A673 (cell line): Measurements from ENCODE around the gene SETD3. TPM values are rescaled to one million over a fixed set of nuclear protein-coding genes. Genes with fewer than 3 reads are reported as not detected.

Experiments
- BruUV-seq: library from RNA; stranded (reverse); fragments of 400-500 nt; replicated peaks from 2 replicates; lab custom pipeline; 2021; lab: Mats Ljungman, UMichigan
- CTCF ChIA-PET: fragments of 300-600 bp; sonication (Branson Sonifier 250); formaldehyde crosslinking; loops from one replicate; lab custom pipeline; 2022; ENCODE audit warnings: antibody characterized with exemption; lab: Charles Lee
- POLR2A ChIA-PET: fragments of 300-600 bp; sonication (Branson Sonifier 250); formaldehyde crosslinking; loops from one replicate; lab custom pipeline; 2022; ENCODE audit warnings: antibody characterized with exemption; ENCODE audit not compliant: low non-redundant PET; lab: Charles Lee
- DNase-seq: peaks from one replicate; pipeline ENCODE4 v3.0.0-alpha.2; 2015; ENCODE audit warnings: low spot score
- H3K27ac ChIP-seq: fragments of 200-600 bp; sonication (generic); 2 replicates; pipeline ENCODE4 v1.5.1; 2016; ENCODE audit warnings: mixed run types, low read depth, mild to moderate bottlenecking, mixed read lengths, antibody characterized with exemption, low read length; ENCODE audit not compliant: poor library complexity, severe bottlenecking
- H3K27me3 ChIP-seq: fragments of 200-600 bp; sonication (generic); replicated peaks from 2 replicates; pipeline ENCODE4 v1.6.1; 2017; ENCODE audit warnings: mixed run types, low read depth, mild to moderate bottlenecking, mixed read lengths, antibody characterized with exemption, low read length; ENCODE audit not compliant: insufficient read depth, poor library complexity
- H3K36me3 ChIP-seq: fragments of 200-600 bp; sonication (generic); 2 replicates; pipeline ENCODE4 v1.6.1; 2016; ENCODE audit warnings: mixed run types, mild to moderate bottlenecking, mixed read lengths, antibody characterized with exemption, low read length; ENCODE audit not compliant: insufficient read depth, poor library complexity, severe bottlenecking
- H3K4me1 ChIP-seq: fragments of 200-600 bp; sonication (generic); 2 replicates; pipeline ENCODE4 v1.6.1; 2017; ENCODE audit warnings: mixed run types, mild to moderate bottlenecking, mixed read lengths, antibody characterized with exemption, low read length; ENCODE audit not compliant: insufficient read depth, poor library complexity, severe bottlenecking
- H3K4me3 ChIP-seq: fragments of 200-600 bp; sonication (generic); 2 replicates; pipeline ENCODE4 v1.5.1; 2016; ENCODE audit warnings: low read depth, mixed run types, mild to moderate bottlenecking, mixed read lengths, low read length; ENCODE audit not compliant: poor library complexity, severe bottlenecking
- H3K9me3 ChIP-seq: fragments of 200-600 bp; sonication (generic); 2 replicates; pipeline ENCODE4 v1.6.1; 2016; ENCODE audit warnings: mixed run types, low read depth, mild to moderate bottlenecking, mixed read lengths, antibody characterized with exemption, low read length; ENCODE audit not compliant: poor library complexity, severe bottlenecking
- EZH2 ChIP-seq: fragments of 200-600 bp; sonication (generic); IDR thresholded peaks from 2 replicates; pipeline ENCODE4 v1.6.1; 2017; ENCODE audit warnings: borderline replicate concordance, low read depth, mild to moderate bottlenecking, mixed read lengths, antibody characterized with exemption, low read length; ENCODE audit not compliant: poor library complexity, severe bottlenecking
- intact Hi-C: fragments of 100-400 bp; cut with micrococcal nuclease; formaldehyde crosslinking; loops from one replicate; pipeline ENCODE4 v1.10.0; 2022; ENCODE audit not compliant: unreplicated experiment
- total RNA-seq: library from RNA; stranded (reverse); gene quantifications from 2 replicates; pipeline ENCODE4 v1.2.3, GENCODE V29; 2021
- TF ChIP-seq, protein P1 (sequence below): fragments of 300-800, 200-600 bp; sonication (generic); conservative IDR thresholded peaks from 2 replicates; pipeline ENCODE4 v1.5.1; 2017; ENCODE audit warnings: low read depth, mild to moderate bottlenecking, antibody characterized with exemption, low read length, moderate library complexity, mixed read lengths

The SETD3 gene
- total RNA-seq, 1 experiment from 2014 or later, result 46.4 TPM

DNA sequence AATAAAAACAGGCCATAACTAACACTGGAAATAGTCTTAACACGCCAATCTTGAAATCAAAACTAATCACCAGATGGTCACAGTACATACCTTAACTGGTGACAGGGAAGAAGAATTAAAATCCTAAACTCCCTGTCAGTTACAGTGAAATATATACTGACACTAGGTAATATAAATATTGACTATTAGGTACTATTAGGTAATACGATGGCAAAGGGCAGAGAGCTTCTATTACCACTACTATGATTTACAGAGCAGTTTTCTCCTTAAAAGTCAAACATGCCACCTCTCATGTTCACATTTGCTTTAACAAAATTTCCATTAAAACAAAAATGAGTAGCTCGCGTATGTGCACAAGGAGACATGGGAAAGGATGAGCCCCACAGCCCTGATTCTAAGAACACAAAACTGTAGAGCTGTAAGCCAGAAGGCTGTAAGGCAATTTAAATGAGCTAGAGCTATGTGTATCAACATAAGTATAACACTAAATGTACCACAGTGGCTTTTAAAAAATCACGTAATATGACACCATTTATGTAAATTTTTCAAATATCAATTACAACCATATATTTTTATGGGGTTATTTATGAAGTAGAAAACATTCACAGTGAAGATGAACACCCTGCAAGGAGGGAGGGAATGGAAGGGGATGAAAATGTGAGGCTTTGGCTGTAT lies 19.1 kb downstream of the SETD3 start:
- intact Hi-C loops, result no loop called here
- Histone ChIP-seq H3K27ac (no peak overlapping the region), H3K4me1 (no peaks in the 10 kb centered on the region), H3K27me3 (no peaks in the 10 kb centered on the region), H3K36me3 (peaks cover 33% of the 10 kb centered on the region), H3K9me3 (no peaks in the 10 kb centered on the region), H3K4me3 (no peak overlapping the region)
- CTCF ChIA-PET, result no interaction called here
- DNase-seq, result no peak
- no TSS peak for BruUV-seq
- TF ChIP-seq EZH2, result no peak
- TF ChIP-seq, protein P1, sequence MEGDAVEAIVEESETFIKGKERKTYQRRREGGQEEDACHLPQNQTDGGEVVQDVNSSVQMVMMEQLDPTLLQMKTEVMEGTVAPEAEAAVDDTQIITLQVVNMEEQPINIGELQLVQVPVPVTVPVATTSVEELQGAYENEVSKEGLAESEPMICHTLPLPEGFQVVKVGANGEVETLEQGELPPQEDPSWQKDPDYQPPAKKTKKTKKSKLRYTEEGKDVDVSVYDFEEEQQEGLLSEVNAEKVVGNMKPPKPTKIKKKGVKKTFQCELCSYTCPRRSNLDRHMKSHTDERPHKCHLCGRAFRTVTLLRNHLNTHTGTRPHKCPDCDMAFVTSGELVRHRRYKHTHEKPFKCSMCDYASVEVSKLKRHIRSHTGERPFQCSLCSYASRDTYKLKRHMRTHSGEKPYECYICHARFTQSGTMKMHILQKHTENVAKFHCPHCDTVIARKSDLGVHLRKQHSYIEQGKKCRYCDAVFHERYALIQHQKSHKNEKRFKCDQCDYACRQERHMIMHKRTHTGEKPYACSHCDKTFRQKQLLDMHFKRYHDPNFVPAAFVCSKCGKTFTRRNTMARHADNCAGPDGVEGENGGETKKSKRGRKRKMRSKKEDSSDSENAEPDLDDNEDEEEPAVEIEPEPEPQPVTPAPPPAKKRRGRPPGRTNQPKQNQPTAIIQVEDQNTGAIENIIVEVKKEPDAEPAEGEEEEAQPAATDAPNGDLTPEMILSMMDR, result no peak
- POLR2A ChIA-PET, result interaction anchor here (0.5 kb wide), 1 partner anchor 51 kb away, joined by 6 read pairs; no protein-coding TSS in a partner anchor

DNA sequence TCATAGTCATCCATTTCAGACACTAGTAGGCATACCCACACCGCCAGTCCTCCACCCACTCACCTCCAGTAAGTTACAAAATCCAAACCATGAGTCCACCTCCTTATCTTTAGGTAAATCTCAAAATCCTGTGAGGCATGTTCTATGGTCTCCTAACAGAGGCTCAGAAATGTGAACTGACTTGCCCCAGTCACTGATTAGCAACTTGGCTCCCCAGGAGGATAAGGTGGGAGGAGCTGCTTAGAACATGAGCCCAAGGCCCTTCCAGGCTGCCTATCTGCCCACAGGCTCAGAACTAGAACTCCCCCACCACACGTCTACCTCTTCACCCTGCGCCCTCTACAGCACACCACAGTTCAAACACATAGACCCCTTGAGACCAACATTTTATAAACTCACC lies 19.9 kb downstream of the SETD3 start:
- BruUV-seq, result no TSS peak
- intact Hi-C loops, result no loop called here

DNA sequence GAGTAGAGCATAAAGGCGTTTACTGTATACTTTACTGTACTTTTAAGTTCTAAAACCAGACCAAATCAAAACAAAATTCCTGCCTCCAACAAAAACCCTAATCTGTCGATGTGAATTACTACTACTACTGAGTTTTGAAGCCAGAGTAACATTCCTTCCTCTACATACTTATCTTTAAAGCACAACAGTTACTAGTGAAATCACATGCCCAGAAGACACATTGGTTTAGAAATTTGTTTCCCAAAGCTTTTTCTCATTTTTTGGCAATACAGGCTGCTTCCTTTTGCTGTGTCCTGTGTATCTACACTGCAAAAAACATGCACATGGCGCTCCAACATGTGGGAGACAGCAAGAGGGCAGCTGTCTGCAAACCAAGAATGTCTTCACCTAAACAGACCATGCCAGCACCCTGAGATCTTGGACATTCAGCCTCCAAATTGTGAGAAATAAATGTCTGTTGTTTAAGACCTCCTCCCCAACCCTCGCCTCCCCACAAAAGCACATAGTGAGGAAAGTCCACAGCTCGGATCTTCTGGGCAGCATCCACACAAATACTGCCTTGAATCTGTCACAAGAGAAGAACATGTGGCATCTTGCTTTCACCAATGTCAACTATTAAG lies 21.1 kb downstream of the SETD3 start:
- H3K36me3 ChIP-seq, result peaks cover 42% of the 10 kb centered on the region
- ChIA-PET CTCF (no interaction called here), POLR2A (no interaction called here)
- no peak overlapping the region for H3K27ac ChIP-seq
- intact Hi-C loops, result no loop called here
- BruUV-seq, result no TSS peak
- TF ChIP-seq EZH2, result no peak
- TF ChIP-seq, protein P1, result no peak
- no peak overlapping the region for H3K4me3 ChIP-seq
- H3K27me3 ChIP-seq, result no peaks in the 10 kb centered on the region
- DNase-seq, result no peak
- H3K9me3 ChIP-seq, result no peaks in the 10 kb centered on the region
- no peaks in the 10 kb centered on the region for H3K4me1 ChIP-seq

More for the DNA sequence above, 19.9 kb downstream of the SETD3 start:
- H3K4me1 ChIP-seq, result no peaks in the 10 kb centered on the region
- H3K27ac ChIP-seq, result no peak overlapping the region
- H3K4me3 ChIP-seq, result no peak overlapping the region
- DNase-seq, result no peak
- TF ChIP-seq, protein P1, result no peak
- no peak for TF ChIP-seq EZH2
- peaks cover 40% of the 10 kb centered on the region for H3K36me3 ChIP-seq
- H3K27me3 ChIP-seq, result no peaks in the 10 kb centered on the region
- H3K9me3 ChIP-seq, result no peaks in the 10 kb centered on the region
- ChIA-PET CTCF (no interaction called here), POLR2A (interaction anchor here (0.5 kb wide), 1 partner anchor 52 kb away, joined by 6 read pairs; no protein-coding TSS in a partner anchor)
